Liver (tissue), 3 donors: ENCODE data around the gene PWWP2B.

ENCODE experiments used
- JUND ChIP-seq, 2 donors: IDR thresholded peaks; 2 replicates each; pipeline ENCODE4 v1.6.1; 2016; ENCODE audit warnings: antibody characterized with exemption in 2 of 2
- REST ChIP-seq: IDR thresholded peaks from 2 replicates; pipeline ENCODE4 v1.6.1; 2016; ENCODE audit warnings: antibody characterized with exemption, mild to moderate bottlenecking
- RXRA ChIP-seq, 2 donors: IDR thresholded peaks; 2 replicates each; pipeline ENCODE4 v1.6.1; 2017 to 2018; ENCODE audit warnings: antibody characterized with exemption in 2 of 2, mild to moderate bottlenecking in 1 of 2
- TF ChIP-seq, protein P1 (sequence below): fragments of 150-350 bp; IDR thresholded peaks from 2 replicates; pipeline ENCODE4 v1.5.1; 2017; ENCODE audit warnings: improper control_type of control experiment, low read depth, low read length; ENCODE audit not compliant: missing input control
- TF ChIP-seq, protein P2 (sequence below): IDR thresholded peaks from 2 replicates; pipeline ENCODE4 v1.6.1; 2016; ENCODE audit warnings: antibody characterized with exemption
- donor health status: healthy.
- donor health status: healthy.

DNA sequence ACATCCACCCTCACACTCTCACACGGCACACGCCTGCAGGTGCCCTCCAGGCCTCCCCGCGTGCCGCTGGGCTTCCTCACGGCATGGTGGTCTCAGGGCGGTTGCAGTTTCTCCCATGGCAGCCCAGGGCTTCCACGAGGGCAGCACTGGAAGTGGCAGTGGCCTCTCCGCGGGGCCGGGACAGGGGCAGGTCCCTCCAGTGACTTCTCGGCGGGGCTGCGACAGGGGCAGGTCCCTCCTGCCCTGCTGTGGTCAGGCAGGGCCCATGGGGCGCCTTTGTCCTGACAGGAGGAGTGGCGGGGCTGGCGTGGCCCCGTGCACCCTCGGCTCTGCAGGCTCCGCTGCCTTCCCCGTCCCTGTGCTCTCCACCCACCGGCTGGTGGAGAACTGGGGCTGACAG, 19.0 kb downstream of the PWWP2B start:
- TF ChIP-seq, protein P1, sequence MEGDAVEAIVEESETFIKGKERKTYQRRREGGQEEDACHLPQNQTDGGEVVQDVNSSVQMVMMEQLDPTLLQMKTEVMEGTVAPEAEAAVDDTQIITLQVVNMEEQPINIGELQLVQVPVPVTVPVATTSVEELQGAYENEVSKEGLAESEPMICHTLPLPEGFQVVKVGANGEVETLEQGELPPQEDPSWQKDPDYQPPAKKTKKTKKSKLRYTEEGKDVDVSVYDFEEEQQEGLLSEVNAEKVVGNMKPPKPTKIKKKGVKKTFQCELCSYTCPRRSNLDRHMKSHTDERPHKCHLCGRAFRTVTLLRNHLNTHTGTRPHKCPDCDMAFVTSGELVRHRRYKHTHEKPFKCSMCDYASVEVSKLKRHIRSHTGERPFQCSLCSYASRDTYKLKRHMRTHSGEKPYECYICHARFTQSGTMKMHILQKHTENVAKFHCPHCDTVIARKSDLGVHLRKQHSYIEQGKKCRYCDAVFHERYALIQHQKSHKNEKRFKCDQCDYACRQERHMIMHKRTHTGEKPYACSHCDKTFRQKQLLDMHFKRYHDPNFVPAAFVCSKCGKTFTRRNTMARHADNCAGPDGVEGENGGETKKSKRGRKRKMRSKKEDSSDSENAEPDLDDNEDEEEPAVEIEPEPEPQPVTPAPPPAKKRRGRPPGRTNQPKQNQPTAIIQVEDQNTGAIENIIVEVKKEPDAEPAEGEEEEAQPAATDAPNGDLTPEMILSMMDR = no peak
- TF ChIP-seq REST (no peak), JUND (IDR thresholded peaks at IDR 0.05) (no peak), RXRA (IDR thresholded peaks at IDR 0.05) (no peak)
- TF ChIP-seq, protein P2, sequence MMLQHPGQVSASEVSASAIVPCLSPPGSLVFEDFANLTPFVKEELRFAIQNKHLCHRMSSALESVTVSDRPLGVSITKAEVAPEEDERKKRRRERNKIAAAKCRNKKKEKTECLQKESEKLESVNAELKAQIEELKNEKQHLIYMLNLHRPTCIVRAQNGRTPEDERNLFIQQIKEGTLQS = no peak
